ENCODE data around the gene CCDC73. TPM values are rescaled to one million over a fixed set of nuclear protein-coding genes. Genes with fewer than 3 reads are reported as not detected.
"Not testable (repeated sequence)": the region's sequence is repeated elsewhere in the genome, so short reads cannot be mapped to it uniquely, and the experiment has no call there.

Gene CCDC73
- total and polyA plus RNA-seq, 2 of the 4 experiments (the other 2 are of a cell fraction): not detected

GRCh38 chr11:32772731-32773130, 21.7 kb downstream of the CCDC73 start:
- in situ Hi-C loops (cut with MboI; ENCODE audit: low sequenced_read_pairs): no loop called here
- no peak overlapping the region for H3K27ac ChIP-seq (ENCODE audit: insufficient read depth, low read length)

GRCh38 chr11:32761774-32762173, 32.7 kb downstream of the CCDC73 start:
- H4K8ac ChIP-seq (ENCODE audit: low read depth in 2 of 2, low read length in 2 of 2); H3K27ac ChIP-seq (ENCODE audit: insufficient read depth, low read length); CTCF ChIA-PET; H3K18ac ChIP-seq (ENCODE audit: low read depth, low read length); H3K4ac ChIP-seq (ENCODE audit: low read depth, low read length); H2BK5ac ChIP-seq (ENCODE audit: low read depth, low read length, poor library complexity, severe bottlenecking); ATAC-seq (ENCODE audit: low read depth); H3K56ac ChIP-seq (ENCODE audit: extremely low read depth, insufficient read depth, low read length); DNase-seq; H3K36me3 ChIP-seq (ENCODE audit: control insufficient read depth, insufficient read depth, low read length); H3K9me3 ChIP-seq (ENCODE audit: control insufficient read depth, insufficient read depth, low read length); H2AFZ ChIP-seq (replicated peaks; ENCODE audit: low read length, poor library complexity); dilution Hi-C loops (cut with HindIII; ENCODE audit: low sequenced_read_pairs, unreplicated experiment); H3K79me1 ChIP-seq (ENCODE audit: low read depth in 1 of 2, low read length in 2 of 2); H3K9me1 ChIP-seq (ENCODE audit: insufficient read depth, low read length); H4K5ac ChIP-seq (ENCODE audit: low read depth, low read length); H2AK5ac ChIP-seq (ENCODE audit: low read depth, low read length); H3K4me2 ChIP-seq (ENCODE audit: low read depth, low read length); in situ Hi-C loops (cut with MboI; ENCODE audit: low sequenced_read_pairs); H3K4me1 ChIP-seq (ENCODE audit: control insufficient read depth, insufficient read depth, low read length); H2BK15ac ChIP-seq (ENCODE audit: low read depth, low read length); intact Hi-C loops (cut with micrococcal nuclease); H4K20me1 ChIP-seq (ENCODE audit: insufficient read depth, low read length); BruUV-seq (replicated peaks); H3K9ac ChIP-seq (ENCODE audit: low read depth, low read length); H4K91ac ChIP-seq (ENCODE audit: insufficient read depth, low read depth, low read length); H3K14ac ChIP-seq (replicated peaks; ENCODE audit: low read depth, low read length); H3K27me3 ChIP-seq (ENCODE audit: control insufficient read depth, insufficient read depth, low read length); H3K23ac ChIP-seq (ENCODE audit: low read depth, low read length); H2BK20ac ChIP-seq (ENCODE audit: low read depth, low read length); POLR2A ChIA-PET (ENCODE audit: unreplicated experiment); H2BK120ac ChIP-seq (ENCODE audit: low read depth, low read length); H2AK9ac ChIP-seq (replicated peaks; ENCODE audit: low read depth, low read length, poor library complexity); H3K4me3 ChIP-seq (ENCODE audit: insufficient read depth, low read depth, low read length): not testable (repeated sequence)
- no CpG with 5 or more reads among the region's 2 CpGs for WGBS, 2 experiments (ENCODE audit: extremely low coverage in 2 of 2, insufficient read length in 1 of 2)

More at GRCh38 chr11:32772731-32773130, 21.7 kb downstream of the CCDC73 start:
- ChIA-PET CTCF (no interaction called here), POLR2A (ENCODE audit: unreplicated experiment) (no interaction called here)
- ATAC-seq (ENCODE audit: low read depth) (no peak), DNase-seq (no peak)
- Histone ChIP-seq H3K27me3 (ENCODE audit: control insufficient read depth, insufficient read depth, low read length) (no peaks in the 10 kb centered on the region), H3K14ac (replicated peaks; ENCODE audit: low read depth, low read length) (no peak overlapping the region), H3K4me3 (ENCODE audit: insufficient read depth, low read depth, low read length) (no peak overlapping the region), H2AK9ac (replicated peaks; ENCODE audit: low read depth, low read length, poor library complexity) (no peak overlapping the region), H3K23ac (ENCODE audit: low read depth, low read length) (no peak overlapping the region), H4K5ac (ENCODE audit: low read depth, low read length) (no peak overlapping the region), H2BK120ac (ENCODE audit: low read depth, low read length) (no peak overlapping the region), H2BK20ac (ENCODE audit: low read depth, low read length) (no peak overlapping the region), H3K4ac (ENCODE audit: low read depth, low read length) (no peak overlapping the region), H4K20me1 (ENCODE audit: insufficient read depth, low read length) (no peaks in the 10 kb centered on the region), H3K18ac (ENCODE audit: low read depth, low read length) (no peak overlapping the region), H2BK15ac (ENCODE audit: low read depth, low read length) (no peak overlapping the region), H4K91ac (ENCODE audit: insufficient read depth, low read depth, low read length) (no peak overlapping the region), H2AFZ (replicated peaks; ENCODE audit: low read length, poor library complexity) (no peak overlapping the region), H3K56ac (ENCODE audit: extremely low read depth, insufficient read depth, low read length) (no peak overlapping the region), H3K36me3 (ENCODE audit: control insufficient read depth, insufficient read depth, low read length) (no peaks in the 10 kb centered on the region), H3K79me1 (ENCODE audit: low read depth in 1 of 2, low read length in 2 of 2) (no peaks in the 10 kb centered on the region), H3K4me1 (ENCODE audit: control insufficient read depth, insufficient read depth, low read length) (no peaks in the 10 kb centered on the region), H3K9me3 (ENCODE audit: control insufficient read depth, insufficient read depth, low read length) (no peaks in the 10 kb centered on the region), H4K8ac (ENCODE audit: low read depth in 2 of 2, low read length in 2 of 2) (no peak overlapping the region), H3K4me2 (ENCODE audit: low read depth, low read length) (no peak overlapping the region), H3K9ac (ENCODE audit: low read depth, low read length) (no peak overlapping the region), H2AK5ac (ENCODE audit: low read depth, low read length) (no peak overlapping the region), H2BK5ac (ENCODE audit: low read depth, low read length, poor library complexity, severe bottlenecking) (no peak overlapping the region), H3K9me1 (ENCODE audit: insufficient read depth, low read length) (no peaks in the 10 kb centered on the region)
- dilution Hi-C loops (cut with HindIII; ENCODE audit: low sequenced_read_pairs, unreplicated experiment): no loop called here
- intact Hi-C loops (cut with micrococcal nuclease): no loop called here
- no TSS peak for BruUV-seq (replicated peaks)
- peak; percentile 47; the same call in 1 of the 2 replicates for TF ChIP-seq NFE2L2 (IDR thresholded peaks at IDR 0.05; ENCODE audit: low read depth, low read length)
- TF ChIP-seq CEBPB (IDR thresholded peaks at IDR 0.05; ENCODE audit: low read depth, low read length): no peak
